DOHH2 (cell line): ENCODE measurements around the gene NDUFAF3.

ENCODE experiments used
- H3F3A ChIP-seq: fragments of 200-600 bp; sonication (generic), shearing (Covaris generic); 2 replicates; pipeline ENCODE4 v1.6.0; 2016; ENCODE audit warnings: antibody characterized with exemption, mild to moderate bottlenecking; ENCODE audit not compliant: control insufficient read depth, insufficient read depth
- H3K27ac ChIP-seq: fragments of 200-600 bp; sonication (generic); 2 replicates; pipeline ENCODE4 v1.5.1; 2014; ENCODE audit warnings: low read depth, mild to moderate bottlenecking, low read length, moderate library complexity
- H3K27me3 ChIP-seq: fragments of 200-600 bp; sonication (generic); 2 replicates; pipeline ENCODE4 v1.6.1; 2014; ENCODE audit warnings: mild to moderate bottlenecking, low read length, mixed read lengths; ENCODE audit not compliant: control insufficient read depth
- H3K36me3 ChIP-seq: fragments of 200-600 bp; sonication (generic); 2 replicates; pipeline ENCODE4 v1.6.1; 2014; ENCODE audit warnings: mild to moderate bottlenecking, low read length, moderate library complexity, mixed read lengths; ENCODE audit not compliant: control insufficient read depth
- H3K4me1 ChIP-seq: fragments of 200-600 bp; sonication (generic); 2 replicates; pipeline ENCODE4 v1.6.1; 2014; ENCODE audit warnings: mild to moderate bottlenecking, low read length, mixed read lengths; ENCODE audit not compliant: control insufficient read depth
- H3K4me2 ChIP-seq: fragments of 200-600 bp; sonication (generic); 2 replicates; pipeline ENCODE4 v1.6.0; 2014; ENCODE audit warnings: mild to moderate bottlenecking, low read length, moderate library complexity
- H3K4me3 ChIP-seq: fragments of 200-600 bp; sonication (generic); 2 replicates; pipeline ENCODE4 v1.5.1; 2014; ENCODE audit warnings: mild to moderate bottlenecking, low read length, mixed read lengths
- H3K79me2 ChIP-seq: fragments of 200-600 bp; sonication (generic); 2 replicates; pipeline ENCODE4 v1.6.1; 2014; ENCODE audit warnings: mild to moderate bottlenecking, low read length, mixed read lengths; ENCODE audit not compliant: control insufficient read depth
- H3K9me2 ChIP-seq: fragments of 200-600 bp; sonication (generic); replicated peaks from 2 replicates; pipeline ENCODE4 v1.6.1; 2014; ENCODE audit warnings: mild to moderate bottlenecking, low read length, mixed read lengths; ENCODE audit not compliant: control insufficient read depth
- H3K9me3 ChIP-seq: fragments of 200-600 bp; sonication (generic); 2 replicates; pipeline ENCODE4 v1.6.1; 2014; ENCODE audit warnings: antibody characterized with exemption, low read length, mixed read lengths; ENCODE audit not compliant: control insufficient read depth, insufficient read depth
- H4K20me1 ChIP-seq: fragments of 200-600 bp; sonication (generic); 2 replicates; pipeline ENCODE4 v1.6.0; 2014; ENCODE audit warnings: low read depth, mild to moderate bottlenecking, antibody characterized with exemption, low read length, moderate library complexity; ENCODE audit not compliant: control insufficient read depth, insufficient read depth
- EZH2phosphoT487 ChIP-seq: fragments of 200-600 bp; sonication (generic); IDR thresholded peaks from 2 replicates; pipeline ENCODE4 v1.6.1; 2017; ENCODE audit warnings: borderline replicate concordance, mild to moderate bottlenecking, antibody characterized with exemption, low read length, moderate library complexity, mixed read lengths
- TF ChIP-seq, protein P1 (sequence below): fragments of 200-600 bp; sonication (generic); IDR thresholded peaks from one replicate; pipeline ENCODE4 v1.5.1; 2014; ENCODE audit warnings: antibody characterized with exemption, mild to moderate bottlenecking, low read depth, low read length; ENCODE audit not compliant: poor library complexity, severe bottlenecking

The NDUFAF3 gene

DNA sequence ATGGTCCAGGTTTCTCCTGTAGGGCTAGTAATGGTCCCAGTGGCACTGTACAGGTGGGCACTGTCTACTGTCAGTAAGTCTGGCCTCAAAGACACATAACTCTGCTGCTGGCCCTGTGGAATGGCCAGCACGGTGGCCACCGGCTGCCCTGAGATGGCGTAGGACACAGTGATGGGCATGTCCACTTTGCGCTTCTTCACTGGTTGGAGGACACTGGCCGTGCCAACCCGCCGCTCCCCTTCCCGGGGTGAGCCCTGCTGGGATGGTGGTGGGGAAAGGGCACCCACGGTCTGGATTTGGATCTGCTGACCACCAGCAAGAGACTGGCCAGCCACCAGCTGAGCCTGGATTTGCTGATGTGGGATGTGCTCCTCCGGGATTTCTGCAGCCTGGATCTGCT is 35.3 kb downstream of the NDUFAF3 start:
- H3K36me3 ChIP-seq = peaks cover 70% of the 10 kb centered on the region
- peaks cover 38% of the 10 kb centered on the region for H3K79me2 ChIP-seq
- no peaks in the 10 kb centered on the region for H3K9me2 ChIP-seq

DNA sequence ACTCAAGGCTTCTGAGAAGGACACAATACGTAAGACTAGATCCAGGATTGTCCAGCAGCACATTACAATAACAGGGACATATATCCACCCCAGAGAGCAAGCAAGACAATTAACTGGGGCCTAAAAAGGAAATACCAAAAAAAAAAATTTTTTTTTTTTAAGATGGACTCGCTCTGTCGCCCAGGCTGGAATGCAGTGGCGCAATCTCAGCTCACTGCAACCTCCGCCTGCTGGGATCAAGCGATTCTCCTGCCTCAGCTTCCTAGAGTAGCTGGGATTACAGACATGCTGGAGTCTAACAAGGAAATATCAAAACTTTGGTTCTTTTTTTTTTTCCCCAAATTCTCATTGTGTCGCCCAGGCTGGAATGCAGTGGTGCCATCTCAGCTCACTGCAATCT is 36.1 kb downstream of the NDUFAF3 start:
- Histone ChIP-seq H3K27ac (no peak overlapping the region), H3K4me2 (no peak overlapping the region), H3K9me2 (no peaks in the 10 kb centered on the region), H4K20me1 (peaks cover 3% of the 10 kb centered on the region; the same call in 1 of the 2 replicates), H3K4me3 (no peak overlapping the region), H3K79me2 (peaks cover 39% of the 10 kb centered on the region), H3K27me3 (no peaks in the 10 kb centered on the region), H3F3A (no peaks in the 10 kb centered on the region), H3K9me3 (no peaks in the 10 kb centered on the region), H3K36me3 (peaks cover 68% of the 10 kb centered on the region), H3K4me1 (no peaks in the 10 kb centered on the region)
- TF ChIP-seq, protein P1, sequence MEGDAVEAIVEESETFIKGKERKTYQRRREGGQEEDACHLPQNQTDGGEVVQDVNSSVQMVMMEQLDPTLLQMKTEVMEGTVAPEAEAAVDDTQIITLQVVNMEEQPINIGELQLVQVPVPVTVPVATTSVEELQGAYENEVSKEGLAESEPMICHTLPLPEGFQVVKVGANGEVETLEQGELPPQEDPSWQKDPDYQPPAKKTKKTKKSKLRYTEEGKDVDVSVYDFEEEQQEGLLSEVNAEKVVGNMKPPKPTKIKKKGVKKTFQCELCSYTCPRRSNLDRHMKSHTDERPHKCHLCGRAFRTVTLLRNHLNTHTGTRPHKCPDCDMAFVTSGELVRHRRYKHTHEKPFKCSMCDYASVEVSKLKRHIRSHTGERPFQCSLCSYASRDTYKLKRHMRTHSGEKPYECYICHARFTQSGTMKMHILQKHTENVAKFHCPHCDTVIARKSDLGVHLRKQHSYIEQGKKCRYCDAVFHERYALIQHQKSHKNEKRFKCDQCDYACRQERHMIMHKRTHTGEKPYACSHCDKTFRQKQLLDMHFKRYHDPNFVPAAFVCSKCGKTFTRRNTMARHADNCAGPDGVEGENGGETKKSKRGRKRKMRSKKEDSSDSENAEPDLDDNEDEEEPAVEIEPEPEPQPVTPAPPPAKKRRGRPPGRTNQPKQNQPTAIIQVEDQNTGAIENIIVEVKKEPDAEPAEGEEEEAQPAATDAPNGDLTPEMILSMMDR = no peak
- TF ChIP-seq EZH2phosphoT487 = no peak

More for the DNA sequence above, 35.3 kb downstream of the NDUFAF3 start:
- no peaks in the 10 kb centered on the region for H3K9me3 ChIP-seq
- H4K20me1 ChIP-seq = peaks cover 3% of the 10 kb centered on the region; the same call in 1 of the 2 replicates
- no peaks in the 10 kb centered on the region for H3F3A ChIP-seq
- H3K4me2 ChIP-seq = no peak overlapping the region
- H3K27ac ChIP-seq = no peak overlapping the region
- H3K4me3 ChIP-seq = no peak overlapping the region
- no peaks in the 10 kb centered on the region for H3K4me1 ChIP-seq
- no peaks in the 10 kb centered on the region for H3K27me3 ChIP-seq
- no peak for TF ChIP-seq EZH2phosphoT487
- TF ChIP-seq, protein P1 = no peak
